ENCODE measurements around the gene APPL2. TPM values are rescaled to one million over a fixed set of nuclear protein-coding genes. Genes with fewer than 3 reads are reported as not detected.

The APPL2 gene
- total and polyA plus RNA-seq, 2 of the 13 experiments (the other 11 are each of a cell fraction or from before 2014, with no cell fraction given) = 9.9 to 11.1 TPM

DNA sequence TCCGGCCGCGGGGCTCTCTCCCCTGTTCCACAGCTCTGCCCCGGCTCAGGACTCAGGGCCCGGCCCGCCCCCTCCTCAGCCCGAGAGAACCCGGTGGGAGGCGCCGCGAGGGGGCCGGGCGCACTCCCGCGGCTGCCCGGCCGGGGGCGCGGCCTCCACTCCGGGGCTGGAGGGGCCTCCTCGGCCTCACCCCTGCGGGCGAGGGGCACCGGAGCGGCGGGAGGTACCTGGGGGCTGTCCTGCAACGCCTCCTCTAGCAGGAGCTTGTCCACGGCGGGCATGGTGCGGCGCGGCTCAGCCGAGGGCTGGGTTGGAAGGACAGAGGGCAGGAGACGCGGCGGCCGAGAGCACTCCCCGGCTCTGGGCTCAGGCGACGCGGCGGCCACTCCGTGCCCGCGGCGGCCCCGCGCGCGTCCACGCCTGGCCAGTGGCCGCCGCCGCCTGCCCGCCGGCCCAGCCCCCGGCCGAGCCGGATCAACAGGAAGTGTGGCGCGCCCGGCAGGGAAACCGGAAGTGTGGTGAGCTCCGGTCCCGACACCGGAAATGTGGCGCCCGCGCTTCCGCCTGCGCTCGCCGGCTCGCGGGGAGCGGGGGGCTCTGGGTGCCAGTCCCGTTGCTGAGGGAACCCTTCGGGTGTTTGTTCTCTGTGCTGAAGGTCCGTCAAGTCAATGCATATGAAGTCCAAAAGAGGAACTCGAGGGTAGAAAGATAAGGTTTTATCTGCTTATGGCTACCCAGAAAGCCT, at the start of gene APPL2 (continued):
- TF ChIP-seq ZSCAN29 (CRISPR knock-in tag; conservative IDR thresholded peaks at IDR 0.05) (no peak), BORCS8-MEF2B (CRISPR knock-in tag; IDR thresholded peaks at IDR 0.05) (0 out of 2 replicates have a peak, but pooled peaks have one; percentile 67), MTA1 (CRISPR knock-in tag; IDR thresholded peaks at IDR 0.05; ENCODE audit: borderline replicate concordance) (peak; percentile 68; the same call in 1 of the 2 replicates), ZNF644 (CRISPR knock-in tag; IDR thresholded peaks at IDR 0.05; ENCODE audit: low read depth) (no peak), SCMH1 (CRISPR knock-in tag; IDR thresholded peaks at IDR 0.05; ENCODE audit: borderline replicate concordance) (no peak), ZNF552 (CRISPR knock-in tag; IDR thresholded peaks at IDR 0.05; ENCODE audit: borderline replicate concordance) (no peak), RFXANK (CRISPR knock-in tag; IDR thresholded peaks at IDR 0.05) (no peak), AKAP8 (CRISPR knock-in tag; IDR thresholded peaks at IDR 0.05) (peak; percentile 70; the same call in 1 of the 2 replicates), ZNF678 (CRISPR knock-in tag; IDR thresholded peaks at IDR 0.05) (peak; percentile 60; the same call in 1 of the 2 replicates), ZNF484 (CRISPR knock-in tag; IDR thresholded peaks at IDR 0.05; ENCODE audit: borderline replicate concordance, low read depth) (no peak), SAFB2 (CRISPR knock-in tag; IDR thresholded peaks at IDR 0.05; ENCODE audit: borderline replicate concordance, low read depth) (peak; percentile 65; the same call in 1 of the 2 replicates), LBX2 (CRISPR knock-in tag; IDR thresholded peaks at IDR 0.05; ENCODE audit: borderline replicate concordance) (0 out of 2 replicates have a peak, but pooled peaks have one; percentile 70), KAT8 (CRISPR knock-in tag; IDR thresholded peaks at IDR 0.05) (peak; percentile 91), ZNF292 (CRISPR knock-in tag; IDR thresholded peaks at IDR 0.05; ENCODE audit: borderline replicate concordance, low read depth) (0 out of 2 replicates have a peak, but pooled peaks have one; percentile 22), SOX5 (CRISPR knock-in tag; IDR thresholded peaks at IDR 0.05; ENCODE audit: borderline replicate concordance) (0 out of 2 replicates have a peak, but pooled peaks have one; percentile 6), ZNF207 (IDR thresholded peaks at IDR 0.05; ENCODE audit: borderline replicate concordance) (no peak), PRMT3 (CRISPR knock-in tag; IDR thresholded peaks at IDR 0.05; ENCODE audit: borderline replicate concordance, low read depth) (no peak), HES4 (CRISPR knock-in tag; IDR thresholded peaks at IDR 0.05; ENCODE audit: borderline replicate concordance) (peak; percentile 56; the same call in 1 of the 2 replicates), ELF4 (CRISPR knock-in tag; IDR thresholded peaks at IDR 0.05; ENCODE audit: borderline replicate concordance) (no peak), TARDBP (CRISPR knock-in tag; IDR thresholded peaks at IDR 0.05) (no peak), JUND (CRISPR knock-in tag; IDR thresholded peaks at IDR 0.05) (no peak), ZNF564 (CRISPR knock-in tag; IDR thresholded peaks at IDR 0.05) (peak; percentile 30; the same call in 1 of the 2 replicates), ATRX (CRISPR knock-in tag; IDR thresholded peaks at IDR 0.05; ENCODE audit: borderline replicate concordance) (no peak)
- TF ChIP-seq, protein P1, sequence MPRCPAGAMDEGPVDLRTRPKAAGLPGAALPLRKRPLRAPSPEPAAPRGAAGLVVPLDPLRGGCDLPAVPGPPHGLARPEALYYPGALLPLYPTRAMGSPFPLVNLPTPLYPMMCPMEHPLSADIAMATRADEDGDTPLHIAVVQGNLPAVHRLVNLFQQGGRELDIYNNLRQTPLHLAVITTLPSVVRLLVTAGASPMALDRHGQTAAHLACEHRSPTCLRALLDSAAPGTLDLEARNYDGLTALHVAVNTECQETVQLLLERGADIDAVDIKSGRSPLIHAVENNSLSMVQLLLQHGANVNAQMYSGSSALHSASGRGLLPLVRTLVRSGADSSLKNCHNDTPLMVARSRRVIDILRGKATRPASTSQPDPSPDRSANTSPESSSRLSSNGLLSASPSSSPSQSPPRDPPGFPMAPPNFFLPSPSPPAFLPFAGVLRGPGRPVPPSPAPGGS (CRISPR knock-in tag; IDR thresholded peaks at IDR 0.05) = 0 out of 2 replicates have a peak, but pooled peaks have one; percentile 57
- TF ChIP-seq, protein P2, sequence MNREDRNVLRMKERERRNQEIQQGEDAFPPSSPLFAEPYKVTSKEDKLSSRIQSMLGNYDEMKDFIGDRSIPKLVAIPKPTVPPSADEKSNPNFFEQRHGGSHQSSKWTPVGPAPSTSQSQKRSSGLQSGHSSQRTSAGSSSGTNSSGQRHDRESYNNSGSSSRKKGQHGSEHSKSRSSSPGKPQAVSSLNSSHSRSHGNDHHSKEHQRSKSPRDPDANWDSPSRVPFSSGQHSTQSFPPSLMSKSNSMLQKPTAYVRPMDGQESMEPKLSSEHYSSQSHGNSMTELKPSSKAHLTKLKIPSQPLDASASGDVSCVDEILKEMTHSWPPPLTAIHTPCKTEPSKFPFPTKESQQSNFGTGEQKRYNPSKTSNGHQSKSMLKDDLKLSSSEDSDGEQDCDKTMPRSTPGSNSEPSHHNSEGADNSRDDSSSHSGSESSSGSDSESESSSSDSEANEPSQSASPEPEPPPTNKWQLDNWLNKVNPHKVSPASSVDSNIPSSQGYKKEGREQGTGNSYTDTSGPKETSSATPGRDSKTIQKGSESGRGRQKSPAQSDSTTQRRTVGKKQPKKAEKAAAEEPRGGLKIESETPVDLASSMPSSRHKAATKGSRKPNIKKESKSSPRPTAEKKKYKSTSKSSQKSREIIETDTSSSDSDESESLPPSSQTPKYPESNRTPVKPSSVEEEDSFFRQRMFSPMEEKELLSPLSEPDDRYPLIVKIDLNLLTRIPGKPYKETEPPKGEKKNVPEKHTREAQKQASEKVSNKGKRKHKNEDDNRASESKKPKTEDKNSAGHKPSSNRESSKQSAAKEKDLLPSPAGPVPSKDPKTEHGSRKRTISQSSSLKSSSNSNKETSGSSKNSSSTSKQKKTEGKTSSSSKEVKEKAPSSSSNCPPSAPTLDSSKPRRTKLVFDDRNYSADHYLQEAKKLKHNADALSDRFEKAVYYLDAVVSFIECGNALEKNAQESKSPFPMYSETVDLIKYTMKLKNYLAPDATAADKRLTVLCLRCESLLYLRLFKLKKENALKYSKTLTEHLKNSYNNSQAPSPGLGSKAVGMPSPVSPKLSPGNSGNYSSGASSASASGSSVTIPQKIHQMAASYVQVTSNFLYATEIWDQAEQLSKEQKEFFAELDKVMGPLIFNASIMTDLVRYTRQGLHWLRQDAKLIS (CRISPR knock-in tag; IDR thresholded peaks at IDR 0.05) = no peak
